ENCODE results near the gene DEK. TPM values are rescaled to one million over a fixed set of nuclear protein-coding genes. Genes with fewer than 3 reads are reported as not detected.
A peak's percentile ranks its signal among the peaks of the same experiment; 100 is the strongest.

DEK gene
- total RNA-seq, 1 experiment from 2014 or later: 148 TPM

DNA sequence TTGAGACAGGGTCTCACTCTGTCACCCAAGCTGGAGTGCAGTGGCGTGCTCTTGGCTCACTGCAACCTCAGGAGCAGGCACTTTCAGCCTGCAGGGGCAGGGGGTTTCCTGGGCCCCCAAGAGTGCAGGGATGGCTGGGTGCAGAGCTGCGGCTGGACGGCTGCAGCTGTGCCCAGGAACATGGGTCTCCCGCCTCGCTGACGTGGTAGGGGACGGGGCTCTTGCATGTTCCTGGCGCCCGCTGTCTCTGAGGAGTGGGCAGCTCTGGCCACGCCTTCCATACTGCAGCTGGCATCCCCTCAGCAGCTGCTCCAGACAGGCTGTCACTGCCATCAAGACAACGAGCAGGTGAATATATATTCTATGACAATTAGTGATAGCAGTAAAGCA lies 2.2 kb upstream of the DEK start:
- Mint-ChIP-seq H3K4me3 (ENCODE audit: unreplicated experiment) (no peak overlapping the region), H3K27me3 (ENCODE audit: insufficient read depth, unreplicated experiment) (no peaks in the 10 kb centered on the region), H3K27ac (ENCODE audit: low read depth, unreplicated experiment) (no peak overlapping the region), H3K36me3 (ENCODE audit: insufficient read depth, unreplicated experiment) (peaks cover 6% of the 10 kb centered on the region), H3K9me3 (ENCODE audit: unreplicated experiment) (no peaks in the 10 kb centered on the region), H3K4me1 (ENCODE audit: insufficient read depth, unreplicated experiment) (peaks cover 16% of the 10 kb centered on the region)
- TF ChIP-seq, protein P1, sequence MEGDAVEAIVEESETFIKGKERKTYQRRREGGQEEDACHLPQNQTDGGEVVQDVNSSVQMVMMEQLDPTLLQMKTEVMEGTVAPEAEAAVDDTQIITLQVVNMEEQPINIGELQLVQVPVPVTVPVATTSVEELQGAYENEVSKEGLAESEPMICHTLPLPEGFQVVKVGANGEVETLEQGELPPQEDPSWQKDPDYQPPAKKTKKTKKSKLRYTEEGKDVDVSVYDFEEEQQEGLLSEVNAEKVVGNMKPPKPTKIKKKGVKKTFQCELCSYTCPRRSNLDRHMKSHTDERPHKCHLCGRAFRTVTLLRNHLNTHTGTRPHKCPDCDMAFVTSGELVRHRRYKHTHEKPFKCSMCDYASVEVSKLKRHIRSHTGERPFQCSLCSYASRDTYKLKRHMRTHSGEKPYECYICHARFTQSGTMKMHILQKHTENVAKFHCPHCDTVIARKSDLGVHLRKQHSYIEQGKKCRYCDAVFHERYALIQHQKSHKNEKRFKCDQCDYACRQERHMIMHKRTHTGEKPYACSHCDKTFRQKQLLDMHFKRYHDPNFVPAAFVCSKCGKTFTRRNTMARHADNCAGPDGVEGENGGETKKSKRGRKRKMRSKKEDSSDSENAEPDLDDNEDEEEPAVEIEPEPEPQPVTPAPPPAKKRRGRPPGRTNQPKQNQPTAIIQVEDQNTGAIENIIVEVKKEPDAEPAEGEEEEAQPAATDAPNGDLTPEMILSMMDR (IDR thresholded peaks at IDR 0.05; ENCODE audit: unreplicated experiment): no peak
- DNase-seq (ENCODE audit: unreplicated experiment): no peak
- CTCF ChIA-PET: interaction anchor here (0.6 to 1.8 kb wide), 4 partner anchors 19 to 236 kb away, joined by 3 to 8 read pairs (median 3); no protein-coding TSS in a partner anchor
- no TSS peak for BruUV-seq (replicated peaks)
- intact Hi-C loops (cut with micrococcal nuclease): no loop called here
- POLR2A ChIA-PET: no interaction called here

DNA sequence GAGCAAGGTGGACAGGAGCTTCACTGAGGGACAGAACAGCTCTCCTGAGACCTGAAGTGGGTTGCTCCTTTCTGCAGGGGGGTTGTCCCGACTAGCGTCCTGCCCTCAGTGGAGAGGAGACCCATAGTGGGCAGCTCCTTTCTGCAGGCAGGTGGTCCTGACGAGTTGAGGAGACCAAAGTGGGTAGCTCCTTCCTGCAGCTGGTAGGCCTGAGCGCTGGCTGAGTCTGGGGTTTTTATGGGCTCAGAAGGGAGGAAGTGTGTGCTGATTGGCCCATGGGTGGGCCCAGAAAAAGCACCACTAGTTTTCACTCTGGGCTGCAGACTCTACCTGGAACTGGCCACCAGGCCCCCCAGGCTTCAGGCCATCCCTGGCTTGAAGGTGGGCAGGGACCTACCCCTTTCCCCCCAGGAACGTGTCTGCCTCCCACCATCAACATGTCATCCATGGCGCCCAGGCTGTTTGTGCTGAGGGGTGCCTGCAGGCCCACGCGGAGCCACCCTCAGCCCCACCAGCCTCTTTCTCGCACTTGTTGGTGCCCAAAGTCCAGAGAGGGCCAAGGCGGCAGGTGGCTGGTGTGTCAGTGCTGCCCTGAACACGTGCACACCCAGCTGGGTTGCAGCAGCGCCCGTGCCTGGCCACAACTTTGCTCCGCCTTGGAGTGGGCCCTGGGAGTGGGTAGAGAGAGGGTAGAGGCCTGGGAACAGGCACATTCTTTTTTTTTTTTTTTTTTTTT lies 1.6 kb upstream of the DEK start:
- H3K27ac Mint-ChIP-seq (ENCODE audit: low read depth, unreplicated experiment): peak overlapping the region; percentile 76
- ChIA-PET CTCF (interaction anchor here (0.6 to 1.8 kb wide), 9 partner anchors 19 to 1585 kb away, joined by 3 to 8 read pairs (median 3); no protein-coding TSS in a partner anchor), POLR2A (interaction anchor here (0.7 to 3.9 kb wide), 8 partner anchors 12 to 279 kb away, joined by 3 to 40 read pairs (median 7); partner anchors contain the start of genes KDM1B and KIF13A)
- intact Hi-C loops (cut with micrococcal nuclease): loop anchor here (2.0 kb wide), 1 partner anchor 111 kb away; the partner anchor contains the start of genes KDM1B and TPMT
- no peak for DNase-seq (ENCODE audit: unreplicated experiment)
- TF ChIP-seq, protein P1 (IDR thresholded peaks at IDR 0.05; ENCODE audit: unreplicated experiment): no peak
- peaks cover 20% of the 10 kb centered on the region for H3K4me1 Mint-ChIP-seq (ENCODE audit: insufficient read depth, unreplicated experiment)
- peak overlapping the region; percentile 96 for H3K4me3 Mint-ChIP-seq (ENCODE audit: unreplicated experiment)
- no TSS peak for BruUV-seq (replicated peaks)
- H3K9me3 Mint-ChIP-seq (ENCODE audit: unreplicated experiment): no peaks in the 10 kb centered on the region
- H3K27me3 Mint-ChIP-seq (ENCODE audit: insufficient read depth, unreplicated experiment): no peaks in the 10 kb centered on the region
- peaks cover 6% of the 10 kb centered on the region for H3K36me3 Mint-ChIP-seq (ENCODE audit: insufficient read depth, unreplicated experiment)

DNA sequence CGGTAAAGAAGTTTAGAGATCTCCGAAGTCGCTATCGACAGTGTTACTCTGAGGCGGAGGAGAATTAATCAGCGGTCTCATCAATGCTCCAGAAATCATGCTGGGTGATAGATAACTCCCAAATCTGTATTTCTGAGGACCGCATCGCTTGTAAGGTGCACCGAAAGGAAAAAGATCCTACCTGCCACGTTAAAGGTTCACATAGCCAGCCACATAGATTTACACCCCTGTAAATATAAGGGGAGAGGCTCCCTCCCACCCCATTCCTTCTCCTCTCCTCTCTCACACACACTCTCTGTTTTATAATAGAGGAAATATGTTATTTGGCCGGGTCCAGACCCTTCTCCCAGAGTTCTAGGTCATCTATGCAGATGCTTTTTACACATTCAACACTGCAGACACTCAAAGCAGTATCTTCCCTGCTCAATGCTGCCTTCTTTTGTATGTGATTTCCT lies 620 bp upstream of the DEK start:
- Mint-ChIP-seq H3K4me1 (ENCODE audit: insufficient read depth, unreplicated experiment) (peaks cover 30% of the 10 kb centered on the region), H3K27me3 (ENCODE audit: insufficient read depth, unreplicated experiment) (no peaks in the 10 kb centered on the region), H3K9me3 (ENCODE audit: unreplicated experiment) (no peaks in the 10 kb centered on the region), H3K27ac (ENCODE audit: low read depth, unreplicated experiment) (peak overlapping the region; percentile 76), H3K36me3 (ENCODE audit: insufficient read depth, unreplicated experiment) (peaks cover 6% of the 10 kb centered on the region), H3K4me3 (ENCODE audit: unreplicated experiment) (peak overlapping the region; percentile 96)
- POLR2A ChIA-PET: interaction anchor here (0.6 to 6.0 kb wide), 17 partner anchors 11 to 401 kb away, joined by 3 to 65 read pairs (median 5); partner anchors contain the start of genes KDM1B, KIF13A and RNF144B
- BruUV-seq (replicated peaks): TSS peak; percentile 70
- TF ChIP-seq, protein P1 (IDR thresholded peaks at IDR 0.05; ENCODE audit: unreplicated experiment): no peak
- intact Hi-C loops (cut with micrococcal nuclease): loop anchor here (1.0 to 5.0 kb wide), 4 partner anchors 110 to 278 kb away; partner anchors contain the start of genes KDM1B, KIF13A, RNF144B and TPMT
- DNase-seq (ENCODE audit: unreplicated experiment): no peak
- CTCF ChIA-PET: interaction anchor here (0.6 to 1.8 kb wide), 9 partner anchors 20 to 1586 kb away, joined by 3 to 8 read pairs (median 3); no protein-coding TSS in a partner anchor

Measured in MCF 10A (cell line).